HEK293 (cell line): ENCODE results near the gene GEMIN7.

Source experiments
- KLF7 ChIP-seq: fragments of 450-650 bp; formaldehyde crosslinking; IDR thresholded peaks from 2 replicates; pipeline ENCODE4 v1.5.1; 2016; ENCODE audit warnings: missing biosample characterization, missing genetic modification characterization, borderline replicate concordance
- SP2 ChIP-seq: fragments of 450-650 bp; formaldehyde crosslinking; IDR thresholded peaks from 2 replicates; pipeline ENCODE4 v1.5.1; 2016; ENCODE audit warnings: missing biosample characterization, missing genetic modification characterization
- ZFP37 ChIP-seq: fragments of 450-650 bp; formaldehyde crosslinking; IDR thresholded peaks from 2 replicates; pipeline ENCODE4 v1.5.1; 2016; ENCODE audit warnings: missing biosample characterization, missing genetic modification characterization
- ZNF175 ChIP-seq: fragments of 450-650 bp; formaldehyde crosslinking; IDR thresholded peaks from 2 replicates; pipeline ENCODE4 v1.5.1; 2016; ENCODE audit warnings: missing biosample characterization, missing genetic modification characterization
- ZNF394 ChIP-seq: fragments of 450-650 bp; formaldehyde crosslinking; IDR thresholded peaks from 2 replicates; pipeline ENCODE4 v1.5.1; 2016; ENCODE audit warnings: missing biosample characterization, missing genetic modification characterization, mild to moderate bottlenecking, moderate library complexity, borderline replicate concordance
- ZNF530 ChIP-seq: fragments of 450-650 bp; formaldehyde crosslinking; IDR thresholded peaks from 2 replicates; pipeline ENCODE4 v1.5.1; 2016; ENCODE audit warnings: low read depth, missing biosample characterization, missing genetic modification characterization
- ZNF791 ChIP-seq: fragments of 450-650 bp; formaldehyde crosslinking; IDR thresholded peaks from 2 replicates; pipeline ENCODE4 v1.5.1; 2016; ENCODE audit warnings: missing biosample characterization, missing genetic modification characterization
- TF ChIP-seq, protein P1 (sequence below): fragments of 450-650 bp; formaldehyde crosslinking; IDR thresholded peaks from 2 replicates; pipeline ENCODE4 v1.5.1; 2016; ENCODE audit warnings: missing biosample characterization, missing genetic modification characterization
- TF ChIP-seq, protein P2 (sequence below): fragments of 450-650 bp; formaldehyde crosslinking; IDR thresholded peaks from 2 replicates; pipeline ENCODE4 v1.5.1; 2016; ENCODE audit warnings: missing biosample characterization, missing genetic modification characterization

DNA sequence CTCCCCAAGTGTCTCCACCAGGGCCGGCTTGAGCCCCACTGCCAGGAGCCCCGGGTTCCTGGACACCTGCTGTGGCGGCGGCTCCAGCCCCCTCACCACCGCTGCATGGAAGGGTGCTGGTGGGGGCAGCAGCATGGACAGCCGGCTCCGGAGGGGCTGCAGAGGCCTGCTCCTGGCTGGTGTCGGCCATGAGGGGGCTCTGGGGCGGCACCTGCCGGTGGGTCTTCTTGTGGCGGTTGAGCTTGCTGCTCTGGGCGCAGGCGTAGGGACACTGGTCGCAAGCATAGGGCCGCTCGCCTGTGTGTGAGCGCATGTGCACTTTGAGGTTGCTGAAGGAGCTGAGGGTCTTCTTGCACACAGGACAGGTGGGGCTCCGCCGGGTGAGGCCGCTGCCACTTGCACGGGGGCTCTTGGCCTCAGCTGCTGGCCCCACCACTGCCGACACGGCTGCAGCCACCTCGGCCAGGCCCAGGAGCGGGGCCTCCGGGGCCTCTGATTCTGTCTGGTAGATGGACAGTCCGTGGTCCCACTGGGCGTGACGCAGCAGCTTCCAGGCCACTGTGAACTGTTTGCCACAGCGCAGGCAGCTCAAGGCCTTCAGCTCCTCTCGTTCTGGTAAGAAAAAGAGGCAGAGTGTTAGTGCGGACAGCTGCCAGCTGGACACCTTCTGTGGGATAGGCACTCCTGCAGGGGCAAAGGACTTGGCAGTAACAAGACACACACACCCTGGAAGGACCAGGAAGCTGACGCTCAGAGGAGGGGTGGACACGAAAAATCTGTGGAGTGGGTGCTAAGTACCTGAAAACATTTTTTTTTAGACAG, 6.9 kb upstream of the GEMIN7 start:
- TF ChIP-seq SP2 (no peak), ZNF394 (no peak), KLF7 (no peak), ZNF791 (no peak), ZFP37 (tag by site-specific recombination) (no peak), ZNF175 (tag by site-specific recombination) (no peak), ZNF530 (tag by site-specific recombination) (no peak)
- TF ChIP-seq, protein P1, sequence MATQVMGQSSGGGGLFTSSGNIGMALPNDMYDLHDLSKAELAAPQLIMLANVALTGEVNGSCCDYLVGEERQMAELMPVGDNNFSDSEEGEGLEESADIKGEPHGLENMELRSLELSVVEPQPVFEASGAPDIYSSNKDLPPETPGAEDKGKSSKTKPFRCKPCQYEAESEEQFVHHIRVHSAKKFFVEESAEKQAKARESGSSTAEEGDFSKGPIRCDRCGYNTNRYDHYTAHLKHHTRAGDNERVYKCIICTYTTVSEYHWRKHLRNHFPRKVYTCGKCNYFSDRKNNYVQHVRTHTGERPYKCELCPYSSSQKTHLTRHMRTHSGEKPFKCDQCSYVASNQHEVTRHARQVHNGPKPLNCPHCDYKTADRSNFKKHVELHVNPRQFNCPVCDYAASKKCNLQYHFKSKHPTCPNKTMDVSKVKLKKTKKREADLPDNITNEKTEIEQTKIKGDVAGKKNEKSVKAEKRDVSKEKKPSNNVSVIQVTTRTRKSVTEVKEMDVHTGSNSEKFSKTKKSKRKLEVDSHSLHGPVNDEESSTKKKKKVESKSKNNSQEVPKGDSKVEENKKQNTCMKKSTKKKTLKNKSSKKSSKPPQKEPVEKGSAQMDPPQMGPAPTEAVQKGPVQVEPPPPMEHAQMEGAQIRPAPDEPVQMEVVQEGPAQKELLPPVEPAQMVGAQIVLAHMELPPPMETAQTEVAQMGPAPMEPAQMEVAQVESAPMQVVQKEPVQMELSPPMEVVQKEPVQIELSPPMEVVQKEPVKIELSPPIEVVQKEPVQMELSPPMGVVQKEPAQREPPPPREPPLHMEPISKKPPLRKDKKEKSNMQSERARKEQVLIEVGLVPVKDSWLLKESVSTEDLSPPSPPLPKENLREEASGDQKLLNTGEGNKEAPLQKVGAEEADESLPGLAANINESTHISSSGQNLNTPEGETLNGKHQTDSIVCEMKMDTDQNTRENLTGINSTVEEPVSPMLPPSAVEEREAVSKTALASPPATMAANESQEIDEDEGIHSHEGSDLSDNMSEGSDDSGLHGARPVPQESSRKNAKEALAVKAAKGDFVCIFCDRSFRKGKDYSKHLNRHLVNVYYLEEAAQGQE (tag by site-specific recombination) = no peak
- TF ChIP-seq, protein P2, sequence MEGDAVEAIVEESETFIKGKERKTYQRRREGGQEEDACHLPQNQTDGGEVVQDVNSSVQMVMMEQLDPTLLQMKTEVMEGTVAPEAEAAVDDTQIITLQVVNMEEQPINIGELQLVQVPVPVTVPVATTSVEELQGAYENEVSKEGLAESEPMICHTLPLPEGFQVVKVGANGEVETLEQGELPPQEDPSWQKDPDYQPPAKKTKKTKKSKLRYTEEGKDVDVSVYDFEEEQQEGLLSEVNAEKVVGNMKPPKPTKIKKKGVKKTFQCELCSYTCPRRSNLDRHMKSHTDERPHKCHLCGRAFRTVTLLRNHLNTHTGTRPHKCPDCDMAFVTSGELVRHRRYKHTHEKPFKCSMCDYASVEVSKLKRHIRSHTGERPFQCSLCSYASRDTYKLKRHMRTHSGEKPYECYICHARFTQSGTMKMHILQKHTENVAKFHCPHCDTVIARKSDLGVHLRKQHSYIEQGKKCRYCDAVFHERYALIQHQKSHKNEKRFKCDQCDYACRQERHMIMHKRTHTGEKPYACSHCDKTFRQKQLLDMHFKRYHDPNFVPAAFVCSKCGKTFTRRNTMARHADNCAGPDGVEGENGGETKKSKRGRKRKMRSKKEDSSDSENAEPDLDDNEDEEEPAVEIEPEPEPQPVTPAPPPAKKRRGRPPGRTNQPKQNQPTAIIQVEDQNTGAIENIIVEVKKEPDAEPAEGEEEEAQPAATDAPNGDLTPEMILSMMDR (tag by site-specific recombination) = no peak
